HCT116 (cell line): Measurements from ENCODE around the gene VTN. TPM values are rescaled to one million over a fixed set of nuclear protein-coding genes. Genes with fewer than 3 reads are reported as not detected.

Experiments used
- ATAC-seq: fragments of 200-7000 bp; cut with Tn5 transposase; 2 replicates; pipeline ENCODE4 v1.9.1; 2020; ENCODE audit warnings: mild to moderate bottlenecking, moderate library complexity
- BruUV-seq: library from RNA; stranded (reverse); fragments of 400-500 nt; replicated peaks from 2 replicates; lab custom pipeline; 2021; lab: Mats Ljungman, UMichigan
- CTCF ChIA-PET: fragments of 300-600 bp; sonication (Branson Sonifier 250); formaldehyde crosslinking; loops from one replicate; lab custom pipeline; 2021; ENCODE audit warnings: antibody characterized with exemption; lab: Charles Lee
- POLR2A ChIA-PET: fragments of 300-600, 350-600 bp; sonication (Branson Sonifier 250); formaldehyde crosslinking; loops from one replicate; lab custom pipeline; 2021; ENCODE audit warnings: antibody characterized with exemption; lab: Charles Lee
- RAD21 ChIA-PET, 2 experiments: fragments of 300-600 bp; sonication (Branson Sonifier 250); formaldehyde crosslinking; loops; one replicate each; lab custom pipeline; 2023; ENCODE audit warnings: low total read pairs in 2 of 2; ENCODE audit not compliant: uncharacterized antibody in 2 of 2, unreplicated experiment in 2 of 2, low non-redundant PET in 1 of 2; lab: Charles Lee
- DNase-seq: peaks from one replicate; pipeline ENCODE4 v3.0.0-alpha.2; 2010; ENCODE audit warnings: low read depth, low spot score
- H2AFZ ChIP-seq: fragments of 200-600 bp; shearing (Covaris generic), sonication (generic); 2 replicates; pipeline ENCODE4 v1.6.1; 2017; ENCODE audit warnings: low read depth, mixed run types, mixed read lengths, antibody characterized with exemption, low read length; ENCODE audit not compliant: poor library complexity, severe bottlenecking
- H3K27ac ChIP-seq: 2 replicates; pipeline ENCODE4 v1.5.1; 2012; ENCODE audit warnings: low read depth, low read length
- H3K27me3 ChIP-seq: fragments of 200-600 bp; sonication (generic); 2 replicates; pipeline ENCODE4 v1.6.1; 2016; ENCODE audit warnings: mixed run types, low read length, mixed read lengths; ENCODE audit not compliant: insufficient read depth
- H3K36me3 ChIP-seq, 2 experiments: fragments of 200-500 bp in 1 of 2; fragments of 200-600 bp in 1 of 2; sonication (Bioruptor generic) in 1 of 2; sonication (generic) in 1 of 2; 2 replicates each; pipeline versions ENCODE4 v1.5.1 to v1.6.1; 2014 to 2016; ENCODE audit warnings: low read length in 2 of 2, inconsistent platforms in 1 of 2, mixed read lengths in 1 of 2, mixed run types in 1 of 2; ENCODE audit not compliant: insufficient read depth in 2 of 2, control insufficient read depth in 1 of 2
- H3K4me1 ChIP-seq, 2 experiments: fragments of 200-600 bp in 1 of 2; sonication (generic) in 1 of 2; 2 replicates each; pipeline versions ENCODE4 v1.5.1 to v1.6.1; 2012 to 2017; ENCODE audit warnings: low read length in 2 of 2, inconsistent platforms in 1 of 2, mild to moderate bottlenecking in 1 of 2, mixed read lengths in 1 of 2, mixed run types in 1 of 2, moderate library complexity in 1 of 2; ENCODE audit not compliant: insufficient read depth in 2 of 2, control insufficient read depth in 1 of 2
- H3K4me2 ChIP-seq: fragments of 200-600 bp; sonication (generic); 2 replicates; pipeline ENCODE4 v1.6.1; 2017; ENCODE audit warnings: mixed run types, low read length, mixed read lengths
- H3K4me3 ChIP-seq, 2 experiments: fragments of 200-600 bp in 1 of 2; sonication (generic) in 1 of 2; replicated peaks in 1 of 2; 2 replicates each; pipeline ENCODE4 v1.5.1; 2011 to 2016; ENCODE audit warnings: low read length in 2 of 2, control low read depth in 1 of 2, low read depth in 1 of 2, mild to moderate bottlenecking in 1 of 2, mixed read lengths in 1 of 2, mixed run types in 1 of 2
- H3K79me2 ChIP-seq: fragments of 200-600 bp; sonication (generic); 2 replicates; pipeline ENCODE4 v1.6.1; 2017; ENCODE audit warnings: mild to moderate bottlenecking, mixed run types, low read length, moderate library complexity, mixed read lengths; ENCODE audit not compliant: insufficient read depth
- H3K9ac ChIP-seq: fragments of 200-600 bp; sonication (generic); 2 replicates; pipeline ENCODE4 v1.6.1; 2016; ENCODE audit warnings: low read length, mixed read lengths
- H3K9me2 ChIP-seq: fragments of 200-600 bp; sonication (generic), shearing (Covaris generic); 2 replicates; pipeline ENCODE4 v1.6.1; 2017; ENCODE audit warnings: mixed run types, mild to moderate bottlenecking, moderate library complexity; ENCODE audit not compliant: insufficient read depth
- H3K9me3 ChIP-seq, 2 experiments: fragments of 200-500 bp in 1 of 2; fragments of 200-600 bp in 1 of 2; sonication (Bioruptor generic) in 1 of 2; sonication (generic) in 1 of 2; 2 replicates each; pipeline ENCODE4 v1.6.1; 2014 to 2017; ENCODE audit warnings: low read length in 2 of 2, mixed read lengths in 2 of 2, inconsistent platforms in 1 of 2, low read depth in 1 of 2, mild to moderate bottlenecking in 1 of 2, mixed run types in 1 of 2, moderate library complexity in 1 of 2; ENCODE audit not compliant: control insufficient read depth in 1 of 2, insufficient read depth in 1 of 2
- H4K20me1 ChIP-seq: fragments of 200-600 bp; sonication (generic), shearing (Covaris generic); 2 replicates; pipeline ENCODE4 v1.6.1; 2017; ENCODE audit warnings: mixed run types, mild to moderate bottlenecking, moderate library complexity; ENCODE audit not compliant: insufficient read depth
- CTCF ChIP-seq, 3 experiments: fragments of 200-600 bp in 1 of 3; sonication (generic) in 1 of 3; IDR thresholded peaks in 2 of 3; conservative IDR thresholded peaks in 1 of 3; 2 replicates each; pipeline ENCODE4 v1.5.1; 2012 to 2017; ENCODE audit warnings: low read depth in 2 of 3, low read length in 2 of 3, antibody characterized with exemption in 1 of 3, borderline replicate concordance in 1 of 3, control low read depth in 1 of 3, mild to moderate bottlenecking in 1 of 3, mixed read lengths in 1 of 3, mixed run types in 1 of 3, moderate library complexity in 1 of 3; ENCODE audit not compliant: insufficient read depth in 1 of 3
- EGR1 ChIP-seq: IDR thresholded peaks from 2 replicates; pipeline ENCODE4 v1.6.1; 2012; ENCODE audit warnings: low read depth
- EZH2phosphoT487 ChIP-seq: fragments of 200-600 bp; IDR thresholded peaks from 2 replicates; pipeline ENCODE4 v1.6.1; 2018; ENCODE audit warnings: antibody characterized with exemption, borderline replicate concordance
- JUND ChIP-seq: IDR thresholded peaks from 2 replicates; pipeline ENCODE4 v1.6.1; 2012
- POLR2A ChIP-seq: IDR thresholded peaks from 2 replicates; pipeline ENCODE4 v1.7.0; 2011; ENCODE audit warnings: borderline replicate concordance; ENCODE audit not compliant: insufficient read depth, insufficient read length; ENCODE audit errors: extremely low read depth
- REST ChIP-seq: IDR thresholded peaks from 2 replicates; pipeline ENCODE4 v1.6.1; 2012; ENCODE audit warnings: low read depth
- SRF ChIP-seq: IDR thresholded peaks from 2 replicates; pipeline ENCODE4 v1.6.1; 2012; ENCODE audit warnings: low read depth
- TCF7L2 ChIP-seq: IDR thresholded peaks from 2 replicates; pipeline ENCODE4 v1.7.0; 2011; ENCODE audit warnings: borderline replicate concordance, inconsistent platforms; ENCODE audit not compliant: insufficient read depth, insufficient read length; ENCODE audit errors: extremely low read depth
- ZBTB33 ChIP-seq: IDR thresholded peaks from 2 replicates; pipeline ENCODE4 v1.6.1; 2011; ENCODE audit warnings: mild to moderate bottlenecking, low read length, moderate library complexity; ENCODE audit not compliant: insufficient replicate concordance; ENCODE audit errors: extremely low read depth
- ZFX ChIP-seq: fragments of 450-650 bp; IDR thresholded peaks from 2 replicates; pipeline ENCODE4 v1.6.1; 2017
- ZNF274 ChIP-seq: fragments of 200-500 bp; sonication (Bioruptor generic); IDR thresholded peaks from 2 replicates; pipeline ENCODE4 v1.6.1; 2014; ENCODE audit warnings: mild to moderate bottlenecking, low read depth, low read length, inconsistent platforms
- intact Hi-C: fragments of 100-400 bp; cut with micrococcal nuclease; formaldehyde crosslinking; loops from 2 replicates; pipeline ENCODE4 v1.10.0; 2022
- total RNA-seq: library from RNA; stranded (reverse); gene quantifications from one replicate; pipeline ENCODE4 v1.2.1, GENCODE V29; 2021; ENCODE audit not compliant: unreplicated experiment

Gene VTN
- total RNA-seq, 1 experiment from 2014 or later: 1.5 TPM

GRCh38 chr17:28368306-28368831 lies 1.7 kb downstream of the VTN start:
- Histone ChIP-seq H3K27ac (no peak overlapping the region), H3K4me1 (peaks cover 11 to 20% of the 10 kb centered on the region in 2 experiments; a peak in 3 of 4 replicates), H3K27me3 (no peaks in the 10 kb centered on the region), H3K4me3 (no peak overlapping the region), H3K9ac (no peak overlapping the region), H4K20me1 (no peaks in the 10 kb centered on the region), H3K36me3 (no peaks in the 10 kb centered on the region)
- intact Hi-C loops: no loop called here
- BruUV-seq: no TSS peak
- CTCF ChIA-PET: no interaction called here
- POLR2A ChIA-PET: interaction anchor here (1.0 kb wide), 1 partner anchor 11 kb away, joined by 3 read pairs; the partner anchor contains the start of gene POLDIP2
- TF ChIP-seq ZBTB33: no peak
- no peak for TF ChIP-seq EZH2phosphoT487
- TF ChIP-seq SRF: no peak
- no peak for TF ChIP-seq ZNF274
- no peak for TF ChIP-seq CTCF (IDR thresholded peaks at IDR 0.05 in 2 of 3, conservative IDR thresholded peaks at IDR 0.05 in 1 of 3; ENCODE audit: borderline replicate concordance in 1 of 3, insufficient read depth in 1 of 3, low read depth in 2 of 3, low read length in 2 of 3)
- no peak for TF ChIP-seq ZFX
- no peak for TF ChIP-seq POLR2A
- no peak for TF ChIP-seq JUND
- TF ChIP-seq TCF7L2: no peak
- no peak for TF ChIP-seq REST
- no peak for TF ChIP-seq EGR1
- TF ChIP-seq, all 23 proteins: peak for 0
- ATAC-seq: no peak
- DNase-seq: no peak
- no peaks in the 10 kb centered on the region for H3K9me3 ChIP-seq
- H3K79me2 ChIP-seq: no peaks in the 10 kb centered on the region
- H3K4me2 ChIP-seq: no peak overlapping the region
- no peak overlapping the region for H2AFZ ChIP-seq
- no peaks in the 10 kb centered on the region for H3K9me2 ChIP-seq
- RAD21 ChIA-PET: no interaction called here
